Aorta (tissue), 5 donors: ENCODE measurements around the gene IMP3. TPM values are rescaled to one million over a fixed set of nuclear protein-coding genes. Genes with fewer than 3 reads are reported as not detected.

Experiments
- ATAC-seq: fragments of 200-7000 bp; cut with Tn5 transposase; one replicate; pipeline ENCODE4 v1.9.1; 2022; ENCODE audit warnings: moderate library complexity; ENCODE audit not compliant: low FRiP score
- DNase-seq, 2 donors: peaks; one replicate each; pipeline ENCODE4 v3.0.0-alpha.2; 2020
- H3K27ac ChIP-seq, 2 donors: one replicate each; pipeline ENCODE4 v1.5.1; 2013; ENCODE audit warnings: low read length in 2 of 2, mild to moderate bottlenecking in 2 of 2, moderate library complexity in 2 of 2, control low read depth in 1 of 2, inconsistent platforms in 1 of 2, low read depth in 1 of 2
- H3K27me3 ChIP-seq, 2 donors: one replicate each; pipeline ENCODE4 v1.6.1; 2013; ENCODE audit warnings: control low read depth in 1 of 2, low read length in 1 of 2, mild to moderate bottlenecking in 1 of 2, moderate library complexity in 1 of 2; ENCODE audit not compliant: insufficient read depth in 2 of 2, control insufficient read depth in 1 of 2
- H3K36me3 ChIP-seq, 2 donors: one replicate each; pipeline ENCODE4 v1.6.1; 2013; ENCODE audit warnings: control low read depth in 1 of 2, low read length in 1 of 2, mild to moderate bottlenecking in 1 of 2; ENCODE audit not compliant: insufficient read depth in 2 of 2, control insufficient read depth in 1 of 2
- H3K4me1 ChIP-seq, 2 donors: one replicate each; pipeline ENCODE4 v1.6.1; 2013; ENCODE audit warnings: low read length in 2 of 2, control low read depth in 1 of 2, mild to moderate bottlenecking in 1 of 2, moderate library complexity in 1 of 2; ENCODE audit not compliant: insufficient read depth in 2 of 2, control insufficient read depth in 1 of 2
- H3K4me3 ChIP-seq, 2 donors: one replicate each; pipeline ENCODE4 v1.5.1; 2013; ENCODE audit warnings: low read length in 2 of 2, control low read depth in 1 of 2, mild to moderate bottlenecking in 1 of 2
- H3K9me3 ChIP-seq: one replicate; pipeline ENCODE4 v1.6.1; 2013; ENCODE audit warnings: mild to moderate bottlenecking, low read length; ENCODE audit not compliant: control insufficient read depth
- WGBS, 2 donors: extraction: QIAGEN DNeasy Blood & Tissue Kit; methylation state at CpG; one replicate each; pipeline ENCODE4 v1.1.7; 2013; 5-methylcytosine and 5-hydroxymethylcytosine counted together
- intact Hi-C, 2 donors: fragments of 100-400 bp; cut with DNase I; formaldehyde crosslinking; loops; one replicate each; pipeline versions ENCODE4 v1.14.2 to v1.15.0; 2022
- polyA plus RNA-seq, 2 donors: library from polyadenylated mRNA; stranded (reverse); fragments of 200-250 nt; gene quantifications; one replicate each; pipeline ENCODE4 v1.2.3, GENCODE V29; 2013
- total RNA-seq, 2 donors: library from RNA; stranded (reverse); fragmentation: NEBNext Ultra II Directional; extraction: Animal tissue kit (Norgen Biotek cat#: 25700); gene quantifications; one replicate each; pipeline ENCODE4 v1.2.1, GENCODE V29; 2021
- donor health status: healthy with polysubstance abuse.
- donor health status: Bipolar disorder and iron deficiency.
- donor health status: DM: no; HTN: no; CAD: no.
- donor health status: DM: no; HTN: no; CAD: no.
- donor health status: DM: yes; HTN: yes; CAD: no.

The IMP3 gene
- total and polyA plus RNA-seq, 4 donors, result 35.2 to 47.0 (median 42.4) TPM

- 95 to 97% methylated on average over 3 of the region's 3 CpGs for WGBS, 2 donors
- Histone ChIP-seq H3K4me3 (no peak overlapping the region), H3K9me3 (no peaks in the 10 kb centered on the region), H3K36me3 (peaks cover 2 to 24% of the 10 kb centered on the region in 2 donors), H3K4me1 (no peaks in the 10 kb centered on the region), H3K27me3 (no peaks in the 10 kb centered on the region), H3K27ac (no peak overlapping the region)
- ATAC-seq (no peak), DNase-seq (no peak)
- intact Hi-C loops, result no loop called here
Measured at GRCh38 chr15:75596703-75597345, 43.2 kb downstream of the IMP3 start.

- intact Hi-C loops, result no loop called here
- DNase-seq (no peak), ATAC-seq (no peak)
- Histone ChIP-seq H3K4me1 (no peaks in the 10 kb centered on the region), H3K27me3 (no peaks in the 10 kb centered on the region), H3K36me3 (peaks cover 2 to 15% of the 10 kb centered on the region in 2 donors), H3K9me3 (no peaks in the 10 kb centered on the region), H3K4me3 (no peak overlapping the region), H3K27ac (no peak overlapping the region)
- whole genome bisulfite sequencing, 2 donors, result 77 to 79% methylated on average over 9 of the region's 9 CpGs
Measured at GRCh38 chr15:75594276-75594675, 45.7 kb downstream of the IMP3 start.

- no peak for ATAC-seq
- H3K4me3 ChIP-seq, result no peak overlapping the region
- intact Hi-C loops, result no loop called here
- no peak overlapping the region for H3K27ac ChIP-seq
- H3K36me3 ChIP-seq, result peaks cover 2 to 3% of the 10 kb centered on the region in 2 donors
- no peaks in the 10 kb centered on the region for H3K27me3 ChIP-seq
- WGBS, 2 donors, result 82 to 87% methylated on average over 4 of the region's 4 CpGs
- no peaks in the 10 kb centered on the region for H3K4me1 ChIP-seq
- no peak for DNase-seq
- H3K9me3 ChIP-seq, result no peaks in the 10 kb centered on the region
Measured at GRCh38 chr15:75591655-75592364, 48.2 kb downstream of the IMP3 start.

DNA sequence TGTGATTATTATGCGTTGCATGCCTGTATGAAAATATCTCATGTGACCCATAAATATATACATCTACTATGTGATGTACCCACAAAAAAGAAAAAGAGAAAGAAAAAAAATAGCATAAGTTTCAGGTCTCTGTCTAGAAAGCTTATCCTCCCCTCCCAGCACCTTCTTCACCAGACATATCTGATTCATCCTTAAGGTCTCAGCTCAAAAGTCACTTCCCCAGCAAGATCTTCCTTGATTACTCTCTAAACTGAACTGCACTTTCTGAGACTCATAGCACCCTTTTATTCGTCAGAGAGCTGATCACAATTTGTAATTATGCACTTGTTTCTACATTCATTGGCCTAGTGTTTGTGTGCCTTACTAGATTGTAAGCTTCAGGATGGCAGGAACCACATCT, 49.8 kb downstream of the IMP3 start:
- no peaks in the 10 kb centered on the region for H3K27me3 ChIP-seq
- no peak overlapping the region for H3K4me3 ChIP-seq
- ATAC-seq (no peak), DNase-seq (no peak)
- H3K27ac ChIP-seq, result no peak overlapping the region
- 91% methylated on average over 2 of the region's 2 CpGs for WGBS, 2 donors
- no peaks in the 10 kb centered on the region for H3K9me3 ChIP-seq
- H3K36me3 ChIP-seq, result no peaks in the 10 kb centered on the region
- H3K4me1 ChIP-seq, result no peaks in the 10 kb centered on the region
- intact Hi-C loops, result no loop called here

Other genes starting within 250 kb of the IMP3 start
- gene SIN3A, start 188.5 kb downstream of the IMP3 start, total RNA-seq, result 10 to 100 TPM; 67.1 to 67.9 TPM
- gene SIN3A, start 188.5 kb downstream of the IMP3 start, polyA plus RNA-seq, result 10 to 100 TPM in 1 of 2 donors, 1 to 10 TPM in 1; 7.6 to 14.1 TPM
- 10 to 100 TPM; 25.0 to 37.9 TPM for gene PTPN9, start 60.9 kb downstream of the IMP3 start, total RNA-seq
- 10 to 100 TPM in 1 of 2 donors, 1 to 10 TPM in 1; 9.8 to 17.1 TPM for gene PTPN9, start 60.9 kb downstream of the IMP3 start, polyA plus RNA-seq
- gene SNUPN, start 14.5 kb downstream of the IMP3 start, total RNA-seq, result 10 to 100 TPM; 16.3 to 20.9 TPM
- gene SNUPN, start 14.5 kb downstream of the IMP3 start, polyA plus RNA-seq, result 10 to 100 TPM; 17.9 to 18.7 TPM
- 10 to 100 TPM; 30.9 to 59.5 TPM for gene SNX33, start 7.7 kb upstream of the IMP3 start, total RNA-seq
- 10 to 100 TPM in 1 of 2 donors, 1 to 10 TPM in 1; 6.3 to 26.7 TPM for gene SNX33, start 7.7 kb upstream of the IMP3 start, polyA plus RNA-seq
- 100 to 1,000 TPM in 1 of 2 donors, 10 to 100 TPM in 1; 86.8 to 160 TPM for gene CSPG4, start 72.6 kb upstream of the IMP3 start, total RNA-seq
- gene CSPG4, start 72.6 kb upstream of the IMP3 start, polyA plus RNA-seq, result 10 to 100 TPM; 10.6 to 45.1 TPM
- 10 to 100 TPM; 38.2 to 42.6 TPM for gene UBE2Q2, start 203.2 kb upstream of the IMP3 start, total RNA-seq
- 10 to 100 TPM; 39.5 to 86.4 TPM for gene UBE2Q2, start 203.2 kb upstream of the IMP3 start, polyA plus RNA-seq